HUDEP-2 (cell line): ENCODE measurements around the gene SHC1.

Experiments used
- DNase-seq, 76 experiments: peaks; one replicate each; lab custom pipeline; 2025; ENCODE audit not compliant: unreplicated experiment in 76 of 76; lab: John Stamatoyannopoulos, UW

The SHC1 gene

DNA sequence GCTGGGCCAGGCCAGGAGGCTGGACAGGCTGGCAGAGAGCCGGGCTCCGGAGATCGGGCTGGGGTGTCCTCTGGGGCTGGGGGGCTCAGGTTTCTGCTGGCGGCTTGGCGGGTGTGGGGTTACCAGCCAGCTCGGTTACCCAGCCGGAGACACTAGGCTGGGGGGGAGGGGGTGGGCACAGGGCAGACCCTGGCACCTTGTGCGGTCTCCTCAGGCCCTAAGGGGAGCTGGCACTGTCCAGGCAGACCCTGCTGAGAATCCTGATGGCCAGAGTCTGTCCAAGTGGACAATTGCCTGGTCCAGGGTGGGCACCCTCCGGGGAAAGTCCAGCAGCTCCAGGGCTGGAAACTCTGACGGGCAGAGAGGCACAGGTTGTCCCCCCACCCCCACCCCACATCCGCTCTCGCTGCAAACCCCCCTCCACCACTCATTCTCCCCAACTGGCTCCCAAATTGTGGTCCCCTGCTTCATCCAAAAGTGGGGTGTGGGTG lies 38.7 kb upstream of the SHC1 start:
- no peak for DNase-seq

DNA sequence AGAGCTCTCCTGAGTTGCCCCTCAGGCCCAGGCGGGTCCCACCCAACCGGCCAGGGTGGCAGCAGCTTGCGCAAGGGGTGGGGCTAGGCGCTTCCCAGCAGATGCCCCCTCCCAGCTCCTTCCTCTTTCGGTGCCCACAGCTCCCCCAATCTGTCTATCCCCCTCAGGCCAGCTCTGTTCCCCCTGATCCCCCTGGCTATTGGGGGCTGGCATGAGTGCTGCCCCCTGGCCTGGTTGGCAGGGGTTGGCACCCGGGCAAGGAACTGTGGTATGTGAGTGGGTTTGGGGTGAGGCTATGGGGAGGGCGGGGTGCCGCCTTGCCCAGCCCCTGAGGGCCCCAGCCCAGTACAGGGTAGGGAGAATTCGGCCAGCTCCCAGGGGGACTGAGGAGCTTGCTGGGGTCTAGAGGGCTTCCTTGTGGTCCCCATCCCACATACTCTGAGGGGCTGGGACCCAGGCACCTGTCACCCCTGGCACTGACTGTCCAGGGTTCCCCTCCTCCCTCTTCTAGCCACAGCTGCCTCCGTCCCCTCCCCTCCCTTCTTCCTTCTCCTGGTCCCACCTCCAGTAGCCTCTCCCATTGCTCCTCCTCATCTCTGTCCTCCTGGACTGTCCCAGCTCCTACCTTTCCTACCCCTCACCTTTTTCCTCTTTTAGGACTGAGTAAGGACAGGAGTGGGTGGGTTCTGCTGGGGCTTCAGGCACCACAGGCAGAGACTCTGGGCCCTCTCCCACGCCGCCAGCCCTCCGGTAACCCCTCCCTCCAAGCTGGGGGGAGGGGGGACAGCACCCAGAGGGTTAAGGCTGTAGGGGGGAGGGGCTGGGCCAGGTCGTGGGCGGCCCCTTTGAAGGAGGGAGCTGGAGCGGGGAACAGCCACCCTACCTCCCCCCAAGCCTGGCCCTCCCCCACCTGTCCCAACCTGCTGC lies 37.7 kb upstream of the SHC1 start:
- peak in 1 of 76 experiments; percentile 10 for DNase-seq

DNA sequence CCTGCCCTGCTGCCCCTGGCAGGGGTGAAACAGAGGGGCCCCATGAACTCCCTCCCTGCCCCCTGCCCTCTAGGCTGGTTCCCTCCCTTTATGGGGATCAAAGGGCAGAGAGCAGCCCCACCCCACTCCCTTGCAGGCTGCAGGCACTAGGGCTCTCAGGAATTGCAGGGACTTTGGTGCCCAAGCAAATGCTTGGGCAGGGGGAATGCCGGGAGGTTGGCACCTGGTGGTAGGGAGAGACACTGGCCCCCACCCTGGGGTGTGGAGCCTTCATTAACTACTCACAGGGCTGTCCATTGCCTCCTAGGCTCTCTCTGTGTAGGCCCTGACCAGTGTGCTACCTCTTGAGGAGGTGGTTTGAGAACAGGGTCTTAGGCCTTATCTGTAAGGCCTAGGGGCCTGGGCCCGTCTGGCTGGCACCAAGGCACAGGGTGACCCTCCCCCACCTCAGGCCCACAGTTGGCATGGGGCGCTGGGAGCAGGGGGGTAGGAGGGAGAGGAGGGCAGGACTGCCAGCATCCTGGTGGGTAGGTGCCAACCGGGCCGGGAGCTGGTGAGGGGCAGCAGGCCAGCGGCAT lies 36.8 kb upstream of the SHC1 start:
- no peak for DNase-seq

DNA sequence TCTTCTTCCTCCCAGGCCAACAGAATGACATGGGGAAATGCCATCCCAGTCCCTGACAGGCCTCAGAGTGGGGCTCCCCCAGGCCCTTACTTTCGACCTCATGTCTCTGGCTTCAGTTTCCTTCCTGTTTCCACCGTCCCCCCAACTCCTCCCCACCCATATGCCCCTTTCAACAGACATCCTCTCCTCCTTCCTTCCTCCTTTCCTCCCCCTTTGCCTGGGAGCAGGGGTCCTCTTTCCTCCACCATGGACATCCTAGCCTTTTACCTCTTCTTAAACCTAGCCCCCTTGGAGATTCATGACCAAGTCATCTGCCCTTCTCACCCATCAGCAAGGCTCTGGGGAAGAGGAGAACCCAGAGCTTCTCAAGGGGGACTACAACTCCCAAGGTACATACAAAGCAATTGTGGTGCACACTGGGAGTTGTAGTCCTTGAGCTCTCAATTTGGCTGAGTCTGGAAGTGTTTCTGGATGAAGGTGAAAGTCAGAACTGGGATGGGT lies 36.1 kb upstream of the SHC1 start:
- peak in 12 of 76 experiments; percentile 3 to 49 (median 34) for DNase-seq

DNA sequence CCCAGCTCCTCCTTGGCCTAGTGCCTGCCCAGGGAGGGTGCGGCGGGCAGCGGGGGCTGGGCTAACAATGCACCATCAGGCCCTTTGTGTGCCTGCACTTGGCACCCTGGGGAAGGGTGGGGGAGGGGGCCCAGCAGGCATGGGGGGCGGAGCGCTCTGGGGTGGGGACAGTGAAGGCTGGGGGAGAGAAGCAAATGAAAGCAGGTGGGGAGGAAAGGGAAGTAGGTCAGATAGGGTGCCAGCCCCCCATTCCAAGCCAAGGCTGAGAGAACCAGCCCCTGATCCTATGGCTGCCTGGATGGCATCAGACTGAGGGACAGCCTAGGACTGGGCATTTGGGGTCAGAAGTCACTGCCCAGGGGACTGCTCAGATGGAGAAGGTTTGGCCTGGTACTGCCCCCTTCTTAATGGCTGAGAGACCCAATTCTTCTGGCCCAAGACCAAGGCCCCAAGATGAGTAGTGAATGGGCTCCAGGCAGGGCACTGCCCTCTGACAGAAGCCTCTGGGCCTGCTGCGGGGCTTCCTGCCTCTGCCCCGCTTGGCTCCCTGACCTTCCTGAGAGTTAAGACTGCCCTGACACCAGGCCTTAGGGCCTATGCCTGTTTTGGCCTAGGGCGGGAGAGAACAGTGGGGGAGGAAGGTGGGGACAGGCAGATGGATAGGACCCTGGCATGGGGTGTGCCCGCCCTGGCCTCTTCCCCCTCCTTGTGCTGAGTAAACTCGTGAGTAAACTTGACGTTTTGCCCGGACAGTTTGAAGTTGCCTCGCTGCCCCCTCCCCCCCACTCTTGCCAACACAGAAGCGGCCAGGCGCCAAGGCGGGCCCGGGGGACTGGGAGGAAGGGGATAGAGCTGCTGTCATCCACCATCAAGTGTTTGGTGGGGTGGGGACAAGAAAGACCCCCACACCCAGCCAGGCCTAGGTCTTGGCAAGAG lies 34.8 kb upstream of the SHC1 start:
- peak in 72 of 76 experiments; percentile 62 to 93 (median 84) for DNase-seq

DNA sequence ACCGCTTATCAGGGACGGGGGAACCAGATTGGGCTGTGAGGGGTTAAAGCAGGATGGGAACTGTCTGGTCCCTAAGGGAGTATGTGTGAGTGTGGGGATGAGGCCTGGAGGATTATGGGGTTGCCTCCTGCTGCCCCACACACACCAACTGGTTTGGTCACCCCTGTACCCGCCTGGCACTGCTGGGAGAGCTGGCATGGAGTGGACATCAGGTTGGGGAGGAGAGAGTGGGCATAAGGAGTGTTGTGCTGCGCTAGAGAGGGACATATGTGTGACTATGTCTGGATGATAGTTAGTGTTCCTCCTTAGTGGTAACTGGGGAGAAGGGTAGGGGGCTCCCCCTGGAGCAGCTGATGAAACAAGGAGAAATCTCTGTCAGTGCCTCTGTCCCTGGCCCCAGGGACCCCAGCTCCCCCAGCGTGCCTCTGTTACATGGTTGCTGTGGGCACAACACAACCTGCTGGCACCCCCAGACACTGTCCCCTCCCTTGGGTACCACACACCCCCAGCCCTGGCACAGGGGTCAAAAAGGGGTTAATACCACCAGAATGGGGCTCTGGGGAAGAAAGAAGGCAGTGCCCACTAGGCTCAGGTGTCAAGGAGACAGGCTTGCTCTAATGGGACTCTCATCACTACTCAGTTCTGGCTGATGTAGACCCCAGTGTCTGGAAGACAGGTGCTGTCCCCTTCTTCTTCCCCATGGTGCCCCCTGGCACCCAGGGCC lies 34.0 kb upstream of the SHC1 start:
- DNase-seq: peak in 5 of 76 experiments; percentile 27 to 54 (median 47)

DNA sequence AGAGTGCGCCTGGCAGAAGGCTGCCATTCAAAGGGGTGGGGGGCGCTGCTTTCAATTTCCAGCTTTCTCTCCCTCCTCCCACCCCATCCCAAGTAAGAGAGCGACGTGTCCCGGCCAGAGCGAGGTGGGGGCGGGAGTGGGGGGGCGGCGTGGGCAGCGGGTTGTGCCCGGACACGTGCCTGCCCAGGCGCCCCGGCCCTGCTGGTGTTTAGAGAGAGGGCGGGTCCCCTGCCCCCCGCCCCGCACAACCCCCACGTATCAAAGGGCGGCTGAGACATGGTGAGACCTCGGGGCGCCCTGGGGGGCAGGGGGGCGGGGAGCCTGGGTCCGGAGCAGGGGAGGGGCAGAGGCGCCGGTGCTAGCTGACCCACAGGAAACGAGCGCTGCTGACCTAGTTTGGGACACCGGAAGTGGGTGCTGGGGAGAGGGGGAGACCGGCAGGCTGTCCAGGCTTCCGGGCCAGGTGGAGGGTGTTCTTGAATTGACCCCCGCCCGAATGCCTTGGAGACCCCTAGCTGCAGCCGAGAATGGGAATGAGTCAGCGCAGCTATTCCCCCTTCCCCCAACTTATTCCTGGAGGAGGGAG lies 33.3 kb upstream of the SHC1 start:
- peak in 56 of 76 experiments; percentile 15 to 86 (median 58) for DNase-seq

DNA sequence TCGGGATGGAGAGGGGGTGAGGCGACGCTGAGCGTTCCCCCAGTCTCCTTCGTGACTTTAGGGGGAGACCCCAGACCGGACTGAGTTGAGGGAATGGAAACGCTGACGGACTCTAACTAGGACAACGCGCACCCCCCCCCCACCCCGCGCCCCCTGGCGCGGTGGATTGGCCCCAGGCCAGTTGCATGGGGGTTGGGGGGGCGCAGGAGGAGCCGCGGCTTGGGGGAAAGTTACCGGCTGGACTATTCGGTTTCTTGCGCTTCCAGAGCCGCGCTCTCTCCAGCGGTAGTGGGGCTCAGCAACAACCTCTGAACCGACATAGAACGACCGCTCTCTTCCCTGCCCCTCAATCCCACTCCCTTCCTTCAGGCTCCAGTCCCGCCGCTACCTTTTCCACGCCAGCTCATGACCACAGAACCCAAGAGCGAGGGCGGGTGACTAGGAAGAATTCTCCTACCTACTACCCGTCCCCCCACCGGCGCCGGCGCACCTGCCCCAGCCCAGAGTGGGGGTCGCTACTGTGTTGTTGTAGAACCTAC lies 32.7 kb upstream of the SHC1 start:
- peak in 21 of 76 experiments; percentile 21 to 77 (median 39) for DNase-seq

DNA sequence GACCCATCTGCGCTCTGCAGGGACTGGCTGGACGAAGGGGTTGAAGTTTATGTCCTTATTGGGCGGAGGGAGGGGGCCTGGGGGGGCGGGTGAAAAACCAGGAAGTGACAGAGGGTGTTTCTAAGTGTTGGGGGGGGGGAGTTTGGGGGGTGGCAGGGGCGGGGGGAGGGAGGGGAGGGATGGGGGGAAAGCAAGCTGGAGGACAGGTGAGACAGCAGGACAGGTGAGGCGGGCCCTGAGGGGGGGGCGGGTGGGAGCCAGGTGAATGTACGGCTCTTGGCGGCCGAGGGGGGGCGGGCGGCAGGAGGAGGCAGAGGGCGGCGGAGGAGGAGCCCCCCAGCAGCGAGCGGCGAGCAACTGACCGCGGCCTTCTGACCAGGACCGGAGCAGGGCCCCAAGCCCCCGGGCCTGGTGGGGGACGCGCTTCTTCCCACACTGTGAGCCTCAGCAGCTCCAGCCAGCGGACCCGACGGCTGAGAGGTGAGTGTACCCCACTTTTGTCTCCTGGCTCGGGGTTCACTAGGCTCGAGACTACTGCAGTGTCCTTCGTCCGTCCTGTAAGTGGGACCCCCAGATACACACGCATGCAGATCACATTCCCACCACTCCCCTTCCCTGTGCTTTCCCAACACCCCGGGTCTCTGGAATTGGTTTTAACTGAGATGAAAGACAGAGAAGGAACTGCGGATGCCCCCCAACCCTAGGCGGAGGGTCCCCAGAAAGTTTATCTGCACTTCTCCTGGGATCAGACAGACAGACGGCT lies 32.1 kb upstream of the SHC1 start, which contains the start of gene ZBTB7B:
TSS of gene ZBTB7B (plus strand) at position 339 of the 763 bp plus-strand sequence. CDS start 11,859 bp downstream, outside the sequence.
- peak in 23 of 76 experiments; percentile 17 to 82 (median 61) for DNase-seq

DNA sequence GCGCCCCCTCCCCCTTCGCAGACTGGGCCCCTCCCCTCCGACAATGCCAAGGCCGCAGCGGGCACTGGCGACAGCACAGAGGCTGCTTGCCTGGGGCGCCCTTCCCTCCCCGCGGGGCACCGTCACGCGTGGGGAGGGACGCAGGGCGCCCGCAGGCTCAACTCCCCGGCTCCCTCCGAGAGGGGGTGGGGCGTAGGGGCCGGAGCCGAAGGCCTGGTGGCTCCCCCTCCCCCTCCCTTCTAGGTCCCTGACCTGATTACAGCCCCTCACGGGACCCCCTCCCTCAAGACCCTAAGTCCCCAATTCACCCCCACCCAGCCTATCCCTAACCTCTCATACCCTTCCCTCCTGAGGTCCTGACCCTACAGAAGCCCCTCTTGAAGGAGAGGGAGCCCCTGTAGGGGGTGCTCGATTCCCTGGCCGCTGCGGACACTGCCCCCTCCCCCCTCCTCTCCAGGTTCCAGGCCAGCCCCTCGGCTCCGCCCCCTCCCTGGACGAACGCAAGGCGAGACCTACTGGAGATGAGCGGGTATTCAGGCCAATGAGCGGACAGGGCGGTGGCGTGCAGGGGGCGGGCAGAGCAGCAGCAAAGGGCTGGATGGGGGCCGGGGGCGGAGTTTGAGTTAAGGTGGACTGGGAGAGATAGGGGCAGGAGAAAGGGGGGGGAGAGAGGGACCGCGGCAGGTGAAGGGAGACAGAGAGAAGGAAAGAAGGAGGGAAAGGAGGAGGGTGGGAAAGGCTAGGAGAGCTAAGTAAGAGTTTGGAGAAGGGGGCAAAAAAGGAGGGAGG lies 31.3 kb upstream of the SHC1 start:
- peak in 74 of 76 experiments; percentile 72 to 100 (median 98) for DNase-seq

DNA sequence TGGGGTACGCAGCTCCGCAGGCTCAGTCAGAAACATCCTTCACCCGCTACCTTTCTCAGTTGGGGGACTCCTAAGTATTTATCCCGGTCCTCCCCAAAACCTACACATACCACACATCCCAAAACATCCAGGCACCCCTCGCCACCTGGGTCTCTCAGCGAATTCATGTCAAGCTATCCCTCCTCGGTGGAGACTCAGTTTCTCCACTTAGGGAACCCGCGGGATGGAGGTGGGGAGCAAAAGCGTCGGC lies 30.8 kb upstream of the SHC1 start:
- DNase-seq: peak in 1 of 76 experiments; percentile 65

DNA sequence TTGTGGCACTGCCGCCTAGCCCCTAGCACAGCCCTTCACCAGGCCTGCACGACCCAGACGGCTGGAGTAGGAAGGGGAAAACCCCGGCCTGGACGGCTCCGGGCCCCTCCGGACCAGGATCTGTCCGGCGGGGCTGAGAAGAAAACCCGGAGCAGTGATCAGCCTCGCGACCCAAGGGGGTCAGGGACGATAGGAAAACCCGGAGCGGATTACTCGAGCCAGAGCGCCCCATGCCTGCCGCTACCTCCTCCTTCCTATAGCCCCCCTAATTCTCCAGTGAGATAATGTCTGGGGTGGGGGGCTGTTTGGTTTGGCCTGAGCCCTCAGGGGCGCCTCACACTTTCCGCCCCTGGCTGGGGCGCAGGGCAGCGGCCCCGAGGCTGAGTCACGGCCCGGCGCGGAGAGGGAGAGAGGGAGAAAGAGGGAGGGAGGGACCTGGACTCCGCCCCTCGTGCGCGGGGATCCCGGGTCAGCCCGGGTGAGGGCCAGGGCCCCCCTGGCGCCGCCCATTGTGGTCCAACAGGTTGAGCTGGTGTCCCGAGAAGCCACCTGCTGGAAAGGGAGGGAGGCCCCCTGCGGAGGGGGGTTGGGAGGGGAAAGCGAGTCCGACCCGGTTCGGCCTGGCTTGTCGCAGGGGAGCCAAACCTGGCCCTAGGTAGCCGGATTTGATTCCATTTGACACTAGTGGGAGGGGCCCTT lies 30.3 kb upstream of the SHC1 start:
- DNase-seq: peak in 73 of 76 experiments; percentile 22 to 90 (median 74)

DNA sequence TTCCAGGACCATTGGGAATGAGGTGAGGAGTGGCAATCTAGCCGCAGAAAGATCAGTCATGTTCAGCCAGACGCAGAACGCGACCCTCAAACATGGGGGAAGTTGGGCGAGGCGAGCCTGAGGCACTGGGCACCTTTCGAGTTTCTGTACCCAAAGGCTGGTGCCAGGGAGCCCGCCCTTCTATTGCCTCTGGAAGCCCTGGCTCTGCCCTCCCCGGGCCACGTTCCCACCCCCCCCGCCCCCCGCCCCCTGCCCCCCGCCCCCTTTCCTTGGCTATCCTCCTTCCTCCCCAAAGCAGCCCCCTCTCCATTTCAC lies 29.8 kb upstream of the SHC1 start:
- peak in 21 of 76 experiments; percentile 31 to 62 (median 52) for DNase-seq

DNA sequence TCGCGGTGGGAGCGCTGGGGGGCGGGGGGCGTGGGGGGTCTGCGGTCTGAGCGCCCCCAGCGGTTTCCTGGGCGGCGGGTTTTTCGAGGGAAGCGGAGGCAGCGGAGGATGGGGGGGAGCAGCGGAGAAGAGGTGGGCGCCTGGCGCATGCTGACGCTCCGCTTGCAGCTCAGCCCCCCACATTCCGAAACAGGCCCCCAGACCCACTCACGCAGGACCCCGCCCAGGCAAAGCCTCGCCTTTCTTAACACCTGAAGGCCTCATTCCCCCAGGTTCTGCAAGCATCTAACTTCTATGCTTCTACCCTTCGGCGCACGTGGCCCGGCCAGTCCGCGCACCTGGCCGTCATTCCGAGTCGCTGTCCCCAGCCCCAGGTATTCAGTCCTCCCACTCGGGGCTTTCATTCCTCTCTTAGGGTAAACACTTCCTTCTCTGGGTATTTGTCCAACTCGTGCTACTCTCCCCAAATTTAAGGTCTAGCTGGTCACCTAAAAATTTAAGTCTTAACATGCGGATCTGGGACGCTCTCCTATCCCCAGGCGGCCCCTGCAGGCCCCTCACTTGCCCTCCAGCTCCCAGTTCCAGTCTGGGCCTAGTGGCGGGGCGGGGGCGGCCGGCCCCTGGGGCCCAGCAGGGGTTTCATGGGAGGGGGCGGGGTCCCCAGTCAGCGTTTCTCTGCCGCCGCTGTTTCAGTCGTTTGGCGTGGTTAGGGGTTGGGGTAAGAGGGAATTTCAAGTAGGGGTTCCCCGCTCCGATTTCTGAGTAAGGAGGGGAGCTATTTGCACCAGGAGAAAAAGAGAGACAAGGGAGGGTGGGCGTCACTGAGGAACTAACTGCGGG lies 29.2 kb upstream of the SHC1 start:
- peak in 25 of 76 experiments; percentile 20 to 61 (median 44) for DNase-seq

DNA sequence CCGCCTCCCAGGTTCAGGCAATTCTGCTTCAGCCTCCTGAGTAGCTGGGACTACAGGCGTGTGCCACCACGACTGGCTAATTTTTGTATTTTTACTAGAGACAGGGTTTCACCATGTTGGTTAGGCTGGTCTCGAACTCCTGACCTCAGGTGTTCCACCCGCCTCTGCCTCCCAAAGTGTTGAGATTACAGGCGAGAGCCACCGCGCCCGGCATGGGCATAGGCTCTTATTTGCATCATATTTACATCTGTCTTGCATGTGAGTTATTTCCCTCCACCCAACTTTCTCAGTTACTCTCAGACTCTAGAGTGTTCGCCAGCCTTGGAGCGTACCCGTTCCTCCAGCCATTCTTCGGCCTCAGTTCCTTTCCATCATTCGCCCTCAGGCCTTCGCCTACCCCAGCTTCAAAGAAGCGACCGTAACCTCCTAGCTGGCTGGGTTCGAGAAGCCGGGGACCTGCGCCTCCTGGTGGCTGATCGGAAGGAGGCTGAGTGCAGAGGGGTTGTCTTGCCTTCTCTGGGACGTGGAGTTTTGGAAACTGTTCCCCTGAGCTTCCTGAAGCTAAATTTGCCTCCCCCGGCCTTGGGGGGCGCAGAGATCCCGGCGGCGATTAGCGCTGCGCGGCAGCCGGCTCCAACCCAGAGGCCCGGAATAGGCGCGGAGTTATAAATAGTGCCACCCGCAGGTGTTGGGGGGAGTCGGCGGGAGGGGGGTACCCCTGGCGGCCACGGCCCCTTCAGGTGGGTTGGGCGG lies 28.4 kb upstream of the SHC1 start:
- peak in 68 of 76 experiments; percentile 34 to 82 (median 67) for DNase-seq
